HG03432 (cell line): ENCODE results near the gene GABRB2.
A peak's percentile ranks its signal among the peaks of the same experiment; 100 is the strongest.
"Not testable (repeated sequence)": the region's sequence is repeated elsewhere in the genome, so short reads cannot be mapped to it uniquely, and the experiment has no call there.

ENCODE experiments used
- ATAC-seq: cut with Tn5 transposase; IDR thresholded peaks from one replicate; pipeline ENCODE4 v1.9.1; 2021; ENCODE audit warnings: mild to moderate bottlenecking, moderate library complexity; ENCODE audit not compliant: unreplicated experiment

The GABRB2 gene

GRCh38 chr5:161546470-161547301 lies at the start of gene GABRB2:
GABRB2 (minus strand) TSS chr5:161546725; CDS start chr5:161546643, 82 bp downstream.
- peak; percentile 74 for ATAC-seq

GRCh38 chr5:161585798-161586197 lies 39.3 kb upstream of the GABRB2 start:
- ATAC-seq = no peak

DNA sequence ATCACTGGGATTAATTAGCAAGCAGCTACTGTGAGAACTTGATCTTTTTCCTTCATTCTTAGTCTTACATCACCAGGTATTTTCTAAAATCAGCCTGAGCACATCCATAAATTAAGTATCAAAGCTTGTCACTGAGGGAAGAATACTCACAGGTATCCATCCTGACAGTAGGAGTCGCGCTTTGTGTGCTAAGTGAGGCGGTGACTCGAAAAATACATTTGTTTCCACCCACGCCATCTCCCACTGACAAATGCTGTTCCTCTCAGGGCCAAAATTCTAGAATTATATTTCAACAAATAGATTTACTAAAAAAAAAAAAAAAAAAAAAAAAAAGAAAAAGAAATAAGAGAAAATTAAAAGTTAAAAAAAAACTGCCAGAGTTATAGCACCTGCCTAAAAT lies 34.1 kb upstream of the GABRB2 start:
- no peak for ATAC-seq

DNA sequence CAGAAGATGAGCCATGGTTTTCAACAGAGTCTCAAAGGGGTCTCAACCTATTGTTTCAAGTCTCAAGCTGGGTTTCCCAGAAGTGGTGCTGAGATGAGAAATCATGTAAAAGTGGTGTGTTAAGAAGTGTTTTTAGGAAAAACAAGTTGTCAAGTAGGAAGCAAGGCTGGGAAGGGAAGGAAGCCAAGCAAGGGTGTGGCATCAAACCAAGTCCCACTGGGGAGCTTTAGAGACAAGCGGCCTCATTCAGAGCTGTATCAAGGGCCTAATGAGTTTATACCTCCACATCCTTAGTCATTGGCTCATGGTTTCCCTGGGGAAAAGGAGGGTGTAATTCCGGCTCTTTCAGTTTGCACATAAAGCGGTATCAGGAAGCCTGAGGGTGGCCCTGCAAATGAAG lies 26.4 kb upstream of the GABRB2 start:
- ATAC-seq = no peak

GRCh38 chr5:161566081-161566480 lies 19.6 kb upstream of the GABRB2 start:
- ATAC-seq = no peak

GRCh38 chr5:161562446-161562845 lies 15.9 kb upstream of the GABRB2 start:
- no peak for ATAC-seq

DNA sequence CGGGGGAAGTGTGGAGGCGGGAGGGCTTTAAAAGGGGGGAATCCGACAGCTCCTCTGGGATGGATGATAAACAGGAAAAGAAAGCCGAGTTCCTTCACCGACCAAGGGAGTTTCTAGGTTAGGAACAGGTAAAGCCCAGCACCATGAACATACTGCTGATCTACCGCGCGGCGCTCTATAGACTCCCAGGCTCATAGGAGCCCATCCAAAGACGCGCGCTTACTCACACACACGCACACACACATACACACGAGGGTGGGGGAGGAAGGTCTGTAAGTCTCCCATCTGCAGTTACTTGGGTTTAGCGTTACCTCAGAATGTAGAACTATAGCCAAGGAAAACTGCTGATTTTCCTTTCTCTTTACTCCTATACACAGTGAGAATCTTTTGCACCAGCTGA lies 2.6 kb upstream of the GABRB2 start:
- ATAC-seq = no peak

- no peak for ATAC-seq
Observed at GRCh38 chr5:161548487-161549094, 2.1 kb upstream of the GABRB2 start.

DNA sequence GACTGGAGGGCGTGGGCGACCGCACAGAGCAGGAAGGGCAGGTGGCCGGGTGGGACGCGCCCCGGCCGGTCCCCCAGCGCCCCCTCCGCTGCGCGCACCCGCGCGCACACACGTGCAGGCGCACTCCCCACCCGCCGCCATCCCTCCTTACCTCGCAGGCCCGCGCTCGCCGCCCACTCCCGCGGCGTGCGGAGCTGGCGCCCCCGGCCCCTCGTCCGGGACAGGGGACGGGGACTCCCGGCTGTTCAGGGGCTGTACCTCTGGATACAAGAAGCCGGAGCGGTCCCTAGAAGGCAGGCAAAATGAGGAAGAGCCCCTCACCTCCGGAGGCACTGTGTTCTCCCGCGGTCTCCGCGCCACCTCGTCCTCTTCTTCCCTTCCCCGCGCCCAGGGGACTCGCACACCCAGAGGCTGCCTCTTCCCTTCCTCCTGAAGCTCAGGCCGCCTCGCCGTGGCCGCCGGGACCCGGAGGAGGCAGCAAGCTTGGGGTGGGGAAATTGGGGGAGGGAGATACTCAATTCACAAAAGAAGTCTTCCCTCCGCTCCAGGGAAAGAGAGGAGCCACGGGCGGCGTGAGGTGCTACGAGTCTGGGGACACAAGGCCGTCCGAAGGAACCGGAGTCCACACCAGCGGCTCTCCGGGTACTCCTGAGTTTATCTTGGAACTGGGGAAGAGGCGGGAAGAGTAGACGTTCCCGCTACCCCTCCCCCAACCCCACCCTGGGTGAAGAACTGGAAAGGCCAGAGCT lies 1.4 kb upstream of the GABRB2 start:
- no peak for ATAC-seq

GRCh38 chr5:161547406-161547737 lies 847 bp upstream of the GABRB2 start:
- ATAC-seq = no peak

GRCh38 chr5:161546095-161546469 lies 443 bp downstream of the GABRB2 start:
- peak; percentile 5 for ATAC-seq

DNA sequence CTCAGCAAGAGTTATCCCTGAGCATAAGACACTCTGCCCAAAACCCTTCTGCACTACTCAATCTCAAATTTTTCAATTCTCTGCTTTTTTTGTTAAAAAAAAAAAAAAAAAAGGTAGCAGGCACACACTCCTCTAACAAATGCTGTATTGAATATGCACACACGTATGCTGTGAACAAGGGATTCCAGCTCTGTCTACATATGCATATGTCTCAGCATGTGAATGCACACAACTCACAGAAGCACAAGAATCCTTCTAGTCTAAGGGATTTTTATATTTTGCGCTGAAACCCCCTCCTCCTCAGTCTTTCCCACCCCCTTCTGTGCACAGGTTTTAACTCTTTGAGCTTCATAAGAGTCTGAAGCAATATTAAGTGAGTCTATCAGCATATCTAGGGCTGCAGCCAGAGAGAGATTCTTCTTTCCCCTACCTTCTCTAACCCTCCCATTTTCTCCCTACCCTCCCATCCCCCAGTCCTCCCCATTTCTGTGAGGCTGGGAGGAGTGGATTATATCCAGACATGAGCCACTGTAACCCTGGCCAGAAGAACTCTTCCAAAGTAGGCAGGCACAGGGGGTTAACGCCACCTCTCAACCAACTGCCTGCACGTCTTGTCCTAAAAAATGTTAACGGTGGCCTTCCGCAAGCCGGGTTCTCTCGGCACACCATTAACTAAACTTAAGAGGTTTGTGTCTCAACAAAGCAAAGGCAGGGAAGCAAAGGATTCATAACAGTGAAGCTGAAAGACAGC lies 1.0 kb downstream of the GABRB2 start:
- no peak for ATAC-seq

DNA sequence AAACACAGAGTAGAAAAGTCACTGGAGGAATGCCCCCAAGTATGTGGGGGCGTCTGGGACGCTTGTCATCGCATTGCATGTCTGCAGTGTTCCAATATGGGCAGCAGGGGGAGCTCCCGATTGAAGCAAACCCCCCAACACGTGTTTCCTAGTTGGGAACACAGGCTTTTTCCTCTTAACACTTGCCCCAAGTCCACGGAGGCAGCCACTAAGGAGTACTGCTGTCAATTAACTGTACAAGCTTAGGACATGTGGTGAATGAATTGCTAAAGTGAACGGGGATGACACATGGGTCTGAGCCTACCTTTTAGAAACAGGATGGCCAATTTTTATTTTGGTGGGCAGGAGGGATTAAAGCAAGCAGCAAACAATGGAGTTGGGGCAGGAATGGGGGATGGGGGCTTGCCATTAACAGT lies 2.2 kb downstream of the GABRB2 start:
- ATAC-seq = peak; percentile 50

DNA sequence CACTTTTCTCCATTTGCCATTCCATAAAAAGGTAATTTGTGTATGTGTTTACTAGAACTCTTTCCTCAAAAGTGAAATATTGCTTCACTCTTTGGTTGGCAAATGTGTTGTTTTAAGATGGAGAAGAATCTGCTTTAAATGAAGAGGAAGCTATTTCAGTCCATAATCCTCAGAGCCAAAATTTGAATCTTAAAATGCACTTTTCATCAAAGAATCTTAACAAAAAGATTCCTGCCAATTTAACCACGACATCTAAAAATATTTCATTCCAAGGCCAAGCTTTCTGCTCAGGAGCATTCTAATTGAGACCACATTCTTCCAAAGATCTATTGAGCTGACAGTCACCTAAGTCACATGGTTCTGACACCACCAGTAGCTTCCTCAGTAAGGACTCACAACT lies 7.5 kb downstream of the GABRB2 start:
- no peak for ATAC-seq

- ATAC-seq = peak; percentile 77
Observed at GRCh38 chr5:161535762-161536161, 10.8 kb downstream of the GABRB2 start.

DNA sequence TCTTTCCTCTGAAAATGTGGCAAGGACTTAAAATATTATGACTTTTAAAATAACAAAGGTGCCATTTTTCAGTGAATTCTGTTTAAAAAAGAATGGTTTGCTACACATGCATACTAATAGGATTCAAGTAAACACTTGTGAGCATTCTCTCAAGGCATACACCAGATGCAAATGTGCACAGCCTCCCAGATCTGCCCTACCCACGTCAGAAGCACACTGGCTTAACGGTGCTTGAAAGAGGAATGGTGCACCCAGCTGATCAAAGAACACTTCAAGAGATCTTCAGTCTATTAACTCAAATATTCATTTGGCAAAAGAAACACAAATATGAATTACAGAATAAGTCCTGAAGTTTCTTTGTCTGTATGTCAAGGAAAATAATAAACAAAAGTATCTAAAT lies 15.8 kb downstream of the GABRB2 start:
- ATAC-seq = no peak

GRCh38 chr5:161513942-161514341 lies 32.6 kb downstream of the GABRB2 start:
- ATAC-seq = no peak

DNA sequence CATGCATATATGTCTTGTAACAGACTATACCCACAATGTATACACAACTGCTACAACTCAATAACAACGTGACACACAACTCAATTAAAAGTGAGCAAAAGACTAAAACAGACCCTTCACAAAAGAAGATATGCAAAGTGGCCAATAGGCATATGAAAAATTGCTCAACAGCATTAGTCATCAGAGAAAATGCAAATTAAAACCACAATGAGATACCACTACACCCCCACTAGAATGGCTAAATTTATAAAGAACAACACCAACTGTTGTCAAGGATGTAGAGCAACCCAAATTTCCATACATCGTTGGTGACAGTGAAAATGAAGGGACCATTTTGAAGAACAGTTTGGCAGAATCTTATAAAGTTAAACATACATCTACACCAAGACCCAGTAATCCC lies 38.9 kb downstream of the GABRB2 start:
- ATAC-seq = peak; percentile 77

GRCh38 chr5:161505160-161505559 lies 41.4 kb downstream of the GABRB2 start:
- ATAC-seq = not testable (repeated sequence)

DNA sequence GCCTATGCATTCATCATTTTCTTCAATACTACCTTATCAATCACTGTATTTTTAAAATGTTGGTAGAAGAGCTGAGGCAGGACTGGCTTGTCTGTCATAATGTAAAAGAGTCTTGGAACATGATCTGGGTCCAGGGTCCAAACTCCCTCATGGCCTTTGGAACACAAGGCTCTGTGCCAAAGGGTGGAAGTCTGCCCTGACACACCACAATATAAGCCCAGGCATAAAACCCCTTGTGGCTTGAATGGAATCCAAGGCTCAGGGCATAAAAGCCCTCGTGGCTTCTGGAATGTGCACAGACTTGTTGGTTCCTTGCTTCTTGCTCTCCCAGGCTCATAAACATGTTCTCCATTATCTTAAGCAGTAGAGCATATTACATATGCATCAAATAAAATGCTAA lies 48.0 kb downstream of the GABRB2 start:
- no peak for ATAC-seq

- ATAC-seq = no peak
Observed at GRCh38 chr5:161483721-161484120, 62.8 kb downstream of the GABRB2 start.
